PC-9 (cell line): ENCODE measurements around the gene CDH24.

Experiments used
- EZH2 ChIP-seq: fragments of 200-600 bp; sonication (generic); IDR thresholded peaks from 2 replicates; pipeline ENCODE4 v1.8.0; 2017; ENCODE audit warnings: antibody characterized with exemption, low read depth
- TF ChIP-seq, protein P1 (sequence below): fragments of 200-600 bp; sonication (generic); conservative IDR thresholded peaks from 2 replicates; pipeline ENCODE4 v1.6.1; 2017; ENCODE audit warnings: mixed run types, antibody characterized with exemption, mild to moderate bottlenecking, moderate library complexity

DNA sequence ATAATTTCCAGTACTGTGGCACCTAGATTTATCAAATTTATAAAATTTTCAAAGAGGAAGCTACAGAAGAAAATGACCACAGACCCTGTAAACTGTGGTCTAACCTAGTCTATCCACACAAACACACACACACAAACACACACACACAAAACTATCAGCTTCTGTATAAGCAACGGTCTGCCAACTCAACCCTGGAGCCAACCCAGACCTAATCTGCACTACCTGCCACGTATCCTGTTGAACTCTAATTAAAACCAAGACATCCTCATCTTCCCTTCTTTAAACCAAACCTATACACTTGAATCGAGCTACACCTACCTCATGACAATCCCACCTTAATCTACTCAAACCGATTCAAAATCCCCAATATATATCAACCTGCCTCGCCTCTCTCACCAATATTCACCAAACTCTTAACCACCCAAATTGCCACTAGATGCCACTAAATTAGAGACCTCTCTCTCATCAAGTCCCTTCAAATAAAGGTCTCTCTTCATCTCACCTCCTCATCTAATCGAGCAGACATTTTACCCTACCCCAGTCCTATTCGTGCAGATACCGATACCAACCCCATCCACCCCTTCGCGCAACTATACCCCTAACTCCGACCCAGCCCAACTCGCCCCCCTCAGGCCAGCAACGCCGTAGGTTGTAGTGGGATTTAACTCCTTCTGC, 36.8 kb upstream of the CDH24 start:
- TF ChIP-seq, protein P1, sequence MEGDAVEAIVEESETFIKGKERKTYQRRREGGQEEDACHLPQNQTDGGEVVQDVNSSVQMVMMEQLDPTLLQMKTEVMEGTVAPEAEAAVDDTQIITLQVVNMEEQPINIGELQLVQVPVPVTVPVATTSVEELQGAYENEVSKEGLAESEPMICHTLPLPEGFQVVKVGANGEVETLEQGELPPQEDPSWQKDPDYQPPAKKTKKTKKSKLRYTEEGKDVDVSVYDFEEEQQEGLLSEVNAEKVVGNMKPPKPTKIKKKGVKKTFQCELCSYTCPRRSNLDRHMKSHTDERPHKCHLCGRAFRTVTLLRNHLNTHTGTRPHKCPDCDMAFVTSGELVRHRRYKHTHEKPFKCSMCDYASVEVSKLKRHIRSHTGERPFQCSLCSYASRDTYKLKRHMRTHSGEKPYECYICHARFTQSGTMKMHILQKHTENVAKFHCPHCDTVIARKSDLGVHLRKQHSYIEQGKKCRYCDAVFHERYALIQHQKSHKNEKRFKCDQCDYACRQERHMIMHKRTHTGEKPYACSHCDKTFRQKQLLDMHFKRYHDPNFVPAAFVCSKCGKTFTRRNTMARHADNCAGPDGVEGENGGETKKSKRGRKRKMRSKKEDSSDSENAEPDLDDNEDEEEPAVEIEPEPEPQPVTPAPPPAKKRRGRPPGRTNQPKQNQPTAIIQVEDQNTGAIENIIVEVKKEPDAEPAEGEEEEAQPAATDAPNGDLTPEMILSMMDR: no peak
- TF ChIP-seq EZH2: no peak
